A673 (cell line): ENCODE measurements around the gene ZYG11B.

Experiments
- EZH2 ChIP-seq: fragments of 200-600 bp; sonication (generic); IDR thresholded peaks from 2 replicates; pipeline ENCODE4 v1.6.1; 2017; ENCODE audit warnings: borderline replicate concordance, low read depth, mild to moderate bottlenecking, mixed read lengths, antibody characterized with exemption, low read length; ENCODE audit not compliant: poor library complexity, severe bottlenecking
- TF ChIP-seq, protein P1 (sequence below): fragments of 300-800, 200-600 bp; sonication (generic); conservative IDR thresholded peaks from 2 replicates; pipeline ENCODE4 v1.5.1; 2017; ENCODE audit warnings: low read depth, mild to moderate bottlenecking, antibody characterized with exemption, low read length, moderate library complexity, mixed read lengths

DNA sequence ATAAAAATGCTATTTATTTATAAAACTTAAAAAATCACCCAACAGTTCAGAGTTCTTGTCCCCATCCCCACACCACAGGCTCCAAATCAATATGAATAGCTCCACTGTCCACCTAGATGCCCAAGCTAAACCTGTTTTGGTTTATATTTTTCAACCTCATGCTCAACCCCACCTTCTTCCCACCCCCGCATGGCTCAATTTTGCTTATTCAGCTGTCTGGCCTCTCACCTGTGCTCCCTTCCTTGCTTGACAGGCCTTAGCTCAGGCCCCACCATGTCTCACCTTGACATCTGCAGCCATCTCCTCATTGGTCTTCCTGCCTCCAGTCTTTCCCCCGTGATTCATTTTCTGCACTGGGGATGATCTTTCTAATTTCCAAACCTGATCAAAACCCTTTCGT lies 45.9 kb upstream of the ZYG11B start:
- TF ChIP-seq, protein P1, sequence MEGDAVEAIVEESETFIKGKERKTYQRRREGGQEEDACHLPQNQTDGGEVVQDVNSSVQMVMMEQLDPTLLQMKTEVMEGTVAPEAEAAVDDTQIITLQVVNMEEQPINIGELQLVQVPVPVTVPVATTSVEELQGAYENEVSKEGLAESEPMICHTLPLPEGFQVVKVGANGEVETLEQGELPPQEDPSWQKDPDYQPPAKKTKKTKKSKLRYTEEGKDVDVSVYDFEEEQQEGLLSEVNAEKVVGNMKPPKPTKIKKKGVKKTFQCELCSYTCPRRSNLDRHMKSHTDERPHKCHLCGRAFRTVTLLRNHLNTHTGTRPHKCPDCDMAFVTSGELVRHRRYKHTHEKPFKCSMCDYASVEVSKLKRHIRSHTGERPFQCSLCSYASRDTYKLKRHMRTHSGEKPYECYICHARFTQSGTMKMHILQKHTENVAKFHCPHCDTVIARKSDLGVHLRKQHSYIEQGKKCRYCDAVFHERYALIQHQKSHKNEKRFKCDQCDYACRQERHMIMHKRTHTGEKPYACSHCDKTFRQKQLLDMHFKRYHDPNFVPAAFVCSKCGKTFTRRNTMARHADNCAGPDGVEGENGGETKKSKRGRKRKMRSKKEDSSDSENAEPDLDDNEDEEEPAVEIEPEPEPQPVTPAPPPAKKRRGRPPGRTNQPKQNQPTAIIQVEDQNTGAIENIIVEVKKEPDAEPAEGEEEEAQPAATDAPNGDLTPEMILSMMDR = no peak
- TF ChIP-seq EZH2 = no peak
